Measurements from ENCODE around the gene CMBL. TPM values are rescaled to one million over a fixed set of nuclear protein-coding genes. Genes with fewer than 3 reads are reported as not detected.

Gene CMBL
- total and polyA plus RNA-seq, 2 of the 13 experiments (the other 11 are each of a cell fraction or from before 2014, with no cell fraction given), result 11.5 to 17.0 TPM

DNA sequence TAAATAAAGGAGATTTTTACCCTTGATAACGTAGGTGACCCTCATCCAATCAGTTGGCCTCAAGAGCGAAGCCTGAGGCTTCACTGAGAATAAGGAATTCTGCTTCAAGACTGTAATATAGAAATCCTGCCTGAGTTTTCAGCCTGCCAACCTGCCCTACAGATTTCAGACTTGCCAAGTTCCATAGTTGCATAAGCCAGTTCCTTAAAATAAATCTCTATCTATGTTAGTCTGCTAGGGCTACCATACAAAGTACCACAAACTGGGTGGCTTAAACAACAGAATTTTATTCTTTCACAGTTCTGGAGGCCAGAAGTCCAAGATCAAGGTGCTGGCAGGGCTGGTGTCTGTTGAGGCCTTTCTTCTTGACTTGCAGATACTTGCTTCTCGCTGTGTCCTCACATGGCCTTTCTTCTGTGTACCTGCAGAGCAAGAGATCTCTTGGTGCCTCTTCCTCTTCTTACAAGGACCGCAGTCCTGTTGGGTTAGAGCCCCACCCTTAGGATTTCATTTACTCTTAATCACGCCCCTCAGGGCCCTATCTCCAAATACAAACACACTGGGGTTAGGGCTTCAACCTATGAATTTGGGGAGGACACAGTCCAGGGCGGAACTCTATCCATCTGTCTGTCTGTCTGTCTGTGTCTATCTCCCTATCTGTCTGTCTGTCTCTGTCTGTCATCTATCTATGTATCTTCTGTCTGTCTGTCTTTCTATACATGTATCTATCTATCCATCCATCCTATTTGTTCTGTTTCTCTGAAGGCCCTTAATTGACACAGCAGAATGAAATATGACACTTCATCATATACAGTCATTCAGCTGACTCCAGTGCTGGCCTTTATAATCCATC is 17.0 kb upstream of the CMBL start:
- Histone ChIP-seq H3K36me3 (replicated peaks in 1 of 2; ENCODE audit: control insufficient read depth in 1 of 2, insufficient read depth in 2 of 2, low read length in 2 of 2) (no peaks in the 10 kb centered on the region), H3K9ac (ENCODE audit: insufficient read depth, low read depth, low read length) (no peak overlapping the region), H3K4me2 (ENCODE audit: low read depth, low read length) (no peak overlapping the region), H3K79me2 (ENCODE audit: insufficient read depth, low read length) (no peaks in the 10 kb centered on the region), H3K27me3 (ENCODE audit: control insufficient read depth in 1 of 2, insufficient read depth in 2 of 2, low read length in 2 of 2) (peaks cover 0 to 4% of the 10 kb centered on the region in 2 experiments; a peak in 1 of 5 replicates), H3K9me3 (ENCODE audit: low read length) (no peaks in the 10 kb centered on the region), H3K4me1 (ENCODE audit: insufficient read depth, low read length) (peaks cover 30% of the 10 kb centered on the region), H3K27ac (ENCODE audit: extremely low read length, insufficient read depth, low read length) (no peak overlapping the region), H4K20me1 (ENCODE audit: insufficient read depth, low read length) (no peaks in the 10 kb centered on the region), H2AFZ (ENCODE audit: low read length) (no peak overlapping the region), H3K4me3 (replicated peaks in 1 of 3; ENCODE audit: insufficient read depth in 1 of 3, low read depth in 2 of 3, low read length in 3 of 3) (no peak overlapping the region)
- in situ Hi-C loops (cut with HindIII; ENCODE audit: extremely low pct_ligation_motif_present, low pct_unique_long_range_greater_than_20kb) (no loop called here), intact Hi-C loops (cut with micrococcal nuclease; ENCODE audit: unreplicated experiment) (no loop called here)
- BruUV-seq (replicated peaks), result no TSS peak
- POLR2A ChIA-PET, result interaction anchor here (1.8 kb wide), 1 partner anchor 29 kb away, joined by 14 read pairs; the partner anchor contains the start of gene MARCHF6
- ATAC-seq (no peak), FAIRE-seq (no peak), DNase-seq (ENCODE audit: low spot score) (no peak)
- CTCF ChIA-PET (ENCODE audit: low intra/inter-chr PET ratio, low total read pairs), result no interaction called here
- WGBS (ENCODE audit: low lambda C conversion rate), result 48% methylated on average over 6 of the region's 6 CpGs
- TF ChIP-seq ZNF766 (CRISPR knock-in tag; IDR thresholded peaks at IDR 0.05; ENCODE audit: borderline replicate concordance), result no peak
- no peak for TF ChIP-seq ZNF510 (CRISPR knock-in tag; IDR thresholded peaks at IDR 0.05; ENCODE audit: low read depth)
- TF ChIP-seq ZNF780A (CRISPR knock-in tag; IDR thresholded peaks at IDR 0.05), result no peak
- TF ChIP-seq, protein P1, sequence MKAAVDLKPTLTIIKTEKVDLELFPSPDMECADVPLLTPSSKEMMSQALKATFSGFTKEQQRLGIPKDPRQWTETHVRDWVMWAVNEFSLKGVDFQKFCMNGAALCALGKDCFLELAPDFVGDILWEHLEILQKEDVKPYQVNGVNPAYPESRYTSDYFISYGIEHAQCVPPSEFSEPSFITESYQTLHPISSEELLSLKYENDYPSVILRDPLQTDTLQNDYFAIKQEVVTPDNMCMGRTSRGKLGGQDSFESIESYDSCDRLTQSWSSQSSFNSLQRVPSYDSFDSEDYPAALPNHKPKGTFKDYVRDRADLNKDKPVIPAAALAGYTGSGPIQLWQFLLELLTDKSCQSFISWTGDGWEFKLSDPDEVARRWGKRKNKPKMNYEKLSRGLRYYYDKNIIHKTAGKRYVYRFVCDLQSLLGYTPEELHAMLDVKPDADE (CRISPR knock-in tag; IDR thresholded peaks at IDR 0.05), result no peak
- no peak for TF ChIP-seq SNAI1 (CRISPR knock-in tag; IDR thresholded peaks at IDR 0.05; ENCODE audit: borderline replicate concordance)
- TF ChIP-seq, protein P2, sequence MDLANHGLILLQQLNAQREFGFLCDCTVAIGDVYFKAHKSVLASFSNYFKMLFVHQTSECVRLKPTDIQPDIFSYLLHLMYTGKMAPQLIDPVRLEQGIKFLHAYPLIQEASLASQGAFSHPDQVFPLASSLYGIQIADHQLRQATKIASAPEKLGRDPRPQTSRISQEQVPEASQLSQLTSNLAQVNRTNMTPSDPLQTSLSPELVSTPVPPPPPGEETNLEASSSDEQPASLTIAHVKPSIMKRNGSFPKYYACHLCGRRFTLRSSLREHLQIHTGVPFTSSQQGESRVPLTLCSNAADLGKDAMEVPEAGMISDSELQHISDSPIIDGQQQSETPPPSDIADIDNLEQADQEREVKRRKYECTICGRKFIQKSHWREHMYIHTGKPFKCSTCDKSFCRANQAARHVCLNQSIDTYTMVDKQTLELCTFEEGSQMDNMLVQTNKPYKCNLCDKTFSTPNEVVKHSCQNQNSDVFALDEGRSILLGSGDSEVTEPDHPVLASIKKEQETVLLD (CRISPR knock-in tag; IDR thresholded peaks at IDR 0.05; ENCODE audit: low read depth), result no peak
- TF ChIP-seq NFYC (CRISPR knock-in tag; IDR thresholded peaks at IDR 0.05), result no peak
- TF ChIP-seq ZNF746 (CRISPR knock-in tag; IDR thresholded peaks at IDR 0.05), result no peak
- no peak for TF ChIP-seq XRCC5 (optimal IDR thresholded peaks at IDR 0.05; ENCODE audit: low read length)
- TF ChIP-seq, protein P3, sequence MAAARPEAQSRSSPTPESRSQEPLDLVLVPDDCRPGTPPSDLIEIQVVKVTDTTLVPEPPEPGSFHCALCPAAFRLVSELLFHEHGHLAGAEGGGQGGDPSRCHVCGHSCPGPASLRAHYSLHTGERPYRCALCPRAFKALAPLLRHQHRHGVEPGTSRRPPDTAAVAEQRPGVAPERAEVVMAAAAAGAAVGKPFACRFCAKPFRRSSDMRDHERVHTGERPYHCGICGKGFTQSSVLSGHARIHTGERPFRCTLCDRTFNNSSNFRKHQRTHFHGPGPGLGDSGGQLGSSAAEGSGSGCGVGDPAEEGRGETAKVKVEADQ (CRISPR knock-in tag; IDR thresholded peaks at IDR 0.05; ENCODE audit: borderline replicate concordance), result no peak
- TF ChIP-seq RCOR2 (CRISPR knock-in tag; IDR thresholded peaks at IDR 0.05), result no peak
- TF ChIP-seq ZMAT3 (CRISPR knock-in tag; conservative IDR thresholded peaks at IDR 0.05), result no peak
- TF ChIP-seq HMG20A (CRISPR knock-in tag; IDR thresholded peaks at IDR 0.05; ENCODE audit: borderline replicate concordance), result no peak
- TF ChIP-seq REXO4 (CRISPR knock-in tag; IDR thresholded peaks at IDR 0.05; ENCODE audit: borderline replicate concordance), result no peak
- TF ChIP-seq ZSCAN20 (CRISPR knock-in tag; IDR thresholded peaks at IDR 0.05; ENCODE audit: borderline replicate concordance), result no peak
- TF ChIP-seq, protein P4, sequence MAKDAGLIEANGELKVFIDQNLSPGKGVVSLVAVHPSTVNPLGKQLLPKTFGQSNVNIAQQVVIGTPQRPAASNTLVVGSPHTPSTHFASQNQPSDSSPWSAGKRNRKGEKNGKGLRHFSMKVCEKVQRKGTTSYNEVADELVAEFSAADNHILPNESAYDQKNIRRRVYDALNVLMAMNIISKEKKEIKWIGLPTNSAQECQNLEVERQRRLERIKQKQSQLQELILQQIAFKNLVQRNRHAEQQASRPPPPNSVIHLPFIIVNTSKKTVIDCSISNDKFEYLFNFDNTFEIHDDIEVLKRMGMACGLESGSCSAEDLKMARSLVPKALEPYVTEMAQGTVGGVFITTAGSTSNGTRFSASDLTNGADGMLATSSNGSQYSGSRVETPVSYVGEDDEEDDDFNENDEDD (CRISPR knock-in tag; IDR thresholded peaks at IDR 0.05; ENCODE audit: borderline replicate concordance), result no peak
- no peak for TF ChIP-seq RARA (CRISPR knock-in tag; IDR thresholded peaks at IDR 0.05)

Measured in HepG2 (cell line).